Kidney epithelial cell (primary cell): ENCODE results near the gene DRD3. TPM values are rescaled to one million over a fixed set of nuclear protein-coding genes. Genes with fewer than 3 reads are reported as not detected.

Experiments
- DNase-seq: peaks from one replicate; pipeline ENCODE4 v3.0.0-alpha.2; 2010; ENCODE audit warnings: low read depth
- H3K27me3 ChIP-seq: 2 replicates; pipeline ENCODE4 v1.6.0; 2011; ENCODE audit warnings: low read length; ENCODE audit not compliant: control insufficient read depth, insufficient read depth
- H3K36me3 ChIP-seq: 2 replicates; pipeline ENCODE4 v1.5.1; 2011; ENCODE audit warnings: low read length; ENCODE audit not compliant: control insufficient read depth, insufficient read depth
- H3K4me3 ChIP-seq: 2 replicates; pipeline ENCODE4 v1.5.1; 2011; ENCODE audit warnings: low read depth, mild to moderate bottlenecking, control low read depth, low read length
- total RNA-seq: library from RNA; depleted of rRNA; stranded (reverse); fragments of >200 nt; gene quantifications from 2 replicates; pipeline ENCODE4 v1.2.3, GENCODE V29; 2015
- TF ChIP-seq, protein P1 (sequence below): IDR thresholded peaks from 2 replicates; pipeline ENCODE4 v1.5.1; 2011; ENCODE audit warnings: mild to moderate bottlenecking, moderate library complexity, low read length, control low read depth, inconsistent platforms; ENCODE audit not compliant: insufficient read depth, poor library complexity, severe bottlenecking

DRD3 gene
- total RNA-seq, 1 donor from 2014 or later = not detected

DNA sequence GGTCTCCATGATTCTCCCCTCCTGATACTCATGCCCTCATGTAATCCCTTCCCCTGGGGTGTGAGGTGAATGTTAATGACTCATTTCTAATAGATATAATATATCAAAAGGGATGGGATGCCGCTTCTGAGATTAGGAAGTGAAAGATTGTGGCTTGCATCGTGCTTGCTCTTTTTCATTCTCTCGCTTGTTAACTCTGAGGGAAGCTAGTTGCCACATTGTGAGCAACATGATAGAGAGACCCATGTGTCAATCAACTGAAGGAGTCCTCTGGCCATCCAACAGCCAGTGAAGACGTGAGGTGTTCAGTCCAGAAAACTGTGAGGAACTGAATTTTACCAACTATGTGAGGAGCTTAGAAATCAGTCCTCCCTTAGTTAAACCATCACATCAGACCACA, 28.9 kb upstream of the DRD3 start:
- TF ChIP-seq, protein P1, sequence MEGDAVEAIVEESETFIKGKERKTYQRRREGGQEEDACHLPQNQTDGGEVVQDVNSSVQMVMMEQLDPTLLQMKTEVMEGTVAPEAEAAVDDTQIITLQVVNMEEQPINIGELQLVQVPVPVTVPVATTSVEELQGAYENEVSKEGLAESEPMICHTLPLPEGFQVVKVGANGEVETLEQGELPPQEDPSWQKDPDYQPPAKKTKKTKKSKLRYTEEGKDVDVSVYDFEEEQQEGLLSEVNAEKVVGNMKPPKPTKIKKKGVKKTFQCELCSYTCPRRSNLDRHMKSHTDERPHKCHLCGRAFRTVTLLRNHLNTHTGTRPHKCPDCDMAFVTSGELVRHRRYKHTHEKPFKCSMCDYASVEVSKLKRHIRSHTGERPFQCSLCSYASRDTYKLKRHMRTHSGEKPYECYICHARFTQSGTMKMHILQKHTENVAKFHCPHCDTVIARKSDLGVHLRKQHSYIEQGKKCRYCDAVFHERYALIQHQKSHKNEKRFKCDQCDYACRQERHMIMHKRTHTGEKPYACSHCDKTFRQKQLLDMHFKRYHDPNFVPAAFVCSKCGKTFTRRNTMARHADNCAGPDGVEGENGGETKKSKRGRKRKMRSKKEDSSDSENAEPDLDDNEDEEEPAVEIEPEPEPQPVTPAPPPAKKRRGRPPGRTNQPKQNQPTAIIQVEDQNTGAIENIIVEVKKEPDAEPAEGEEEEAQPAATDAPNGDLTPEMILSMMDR = no peak
- no peak overlapping the region for H3K4me3 ChIP-seq
- no peaks in the 10 kb centered on the region for H3K36me3 ChIP-seq
- DNase-seq = no peak
- no peaks in the 10 kb centered on the region for H3K27me3 ChIP-seq

DNA sequence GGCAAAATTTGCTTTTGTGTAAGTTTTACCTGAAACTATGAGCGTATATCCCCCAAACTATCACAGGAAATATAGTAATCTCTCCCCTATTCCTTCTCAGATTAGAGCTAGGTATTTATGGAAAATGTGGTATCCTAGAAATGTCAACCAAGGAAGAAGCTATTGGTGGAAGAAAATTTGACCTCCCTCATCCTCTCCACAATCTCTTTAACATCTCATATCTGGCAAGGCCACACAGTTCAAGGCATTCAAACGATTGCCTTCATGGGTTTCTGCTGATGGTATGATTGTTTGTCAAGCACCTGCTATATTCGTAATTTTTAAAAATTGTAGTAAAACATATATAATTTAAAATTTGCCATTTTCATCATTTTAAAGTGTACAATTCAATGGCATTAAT, 27.5 kb upstream of the DRD3 start:
- H3K36me3 ChIP-seq = no peaks in the 10 kb centered on the region
- DNase-seq = no peak
- TF ChIP-seq, protein P1 = no peak
- H3K4me3 ChIP-seq = no peak overlapping the region
- no peaks in the 10 kb centered on the region for H3K27me3 ChIP-seq

DNA sequence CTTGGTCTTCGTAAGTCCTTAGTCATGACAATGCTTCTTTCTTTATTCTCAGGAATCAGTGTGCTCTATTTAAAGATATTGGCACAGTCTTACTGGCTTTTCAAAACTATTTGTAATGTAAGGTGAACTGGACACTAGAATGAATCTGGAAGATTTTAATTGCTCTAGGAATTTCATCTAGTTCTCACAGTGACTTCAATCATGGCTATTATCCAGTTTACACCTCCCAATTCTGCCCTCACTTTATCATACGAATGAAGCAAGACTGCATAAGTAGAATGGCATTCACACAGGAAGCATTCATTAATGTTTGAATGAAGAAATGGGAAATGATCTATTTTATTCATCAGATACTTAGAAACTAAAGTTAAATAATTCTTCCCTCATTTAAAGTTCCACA, 26.7 kb upstream of the DRD3 start:
- Histone ChIP-seq H3K27me3 (no peaks in the 10 kb centered on the region), H3K4me3 (no peak overlapping the region), H3K36me3 (no peaks in the 10 kb centered on the region)
- DNase-seq = no peak
- TF ChIP-seq, protein P1 = no peak

DNA sequence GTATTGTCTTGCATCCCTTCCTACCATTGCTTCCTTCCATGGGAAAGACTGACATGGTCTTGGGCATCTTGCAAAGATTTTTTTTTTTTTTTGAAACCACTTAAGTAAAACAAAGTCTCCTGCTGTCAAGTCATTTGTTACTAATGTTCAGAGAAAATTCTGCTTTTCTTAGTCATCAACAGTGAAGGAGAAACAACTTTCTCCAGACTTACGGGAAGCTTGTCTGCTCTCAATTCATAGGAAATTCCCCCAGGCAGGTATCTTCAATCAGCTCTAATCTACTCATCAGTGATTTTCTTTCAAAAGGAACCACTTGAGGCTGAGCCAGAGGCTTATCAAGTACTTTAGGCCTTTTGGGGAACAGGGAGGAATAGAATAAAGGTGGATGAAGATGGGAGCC, 15.9 kb upstream of the DRD3 start:
- Histone ChIP-seq H3K4me3 (no peak overlapping the region), H3K27me3 (no peaks in the 10 kb centered on the region), H3K36me3 (no peaks in the 10 kb centered on the region)
- DNase-seq = no peak
- TF ChIP-seq, protein P1 = no peak

DNA sequence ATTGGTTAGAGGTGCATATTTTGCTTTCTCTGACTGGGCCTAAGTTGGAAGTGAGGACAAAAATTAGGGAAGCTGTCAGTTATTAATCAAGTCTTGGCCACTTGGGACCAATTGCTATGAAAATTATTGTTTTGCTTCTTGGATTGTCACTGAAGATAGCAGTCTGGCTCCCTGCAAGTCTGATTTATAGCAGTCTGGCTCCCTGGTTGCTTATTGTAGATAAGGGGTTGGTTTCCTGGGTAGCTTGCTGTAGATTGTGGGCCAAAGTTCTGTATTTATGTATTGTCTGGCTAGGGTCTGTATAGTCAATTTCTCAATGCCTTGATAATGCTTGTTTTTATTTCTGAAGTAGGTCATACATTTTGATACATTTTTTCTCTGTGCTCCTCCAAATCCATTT, 13.3 kb upstream of the DRD3 start:
- TF ChIP-seq, protein P1 = no peak
- no peaks in the 10 kb centered on the region for H3K36me3 ChIP-seq
- no peak for DNase-seq
- no peaks in the 10 kb centered on the region for H3K27me3 ChIP-seq
- no peak overlapping the region for H3K4me3 ChIP-seq

DNA sequence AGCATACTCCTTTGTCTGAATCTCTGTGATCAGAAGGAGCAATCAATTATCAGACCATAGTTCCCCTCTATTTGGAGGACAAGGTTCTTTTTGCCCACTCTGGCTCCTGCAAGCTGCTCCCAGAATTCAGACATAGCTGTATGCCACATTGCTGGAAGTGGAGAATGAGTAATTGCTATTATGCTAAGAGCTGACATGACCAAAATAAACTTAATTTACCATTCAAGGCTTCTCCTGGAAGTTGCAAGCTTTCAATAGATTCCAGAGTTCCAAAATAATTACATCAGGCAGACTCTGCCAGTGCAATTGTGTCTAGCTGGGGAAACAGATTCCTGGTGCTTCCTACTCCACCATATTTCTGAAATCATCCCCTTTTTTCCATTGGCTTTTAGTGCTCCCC, 7.6 kb upstream of the DRD3 start:
- no peak for DNase-seq
- no peak overlapping the region for H3K4me3 ChIP-seq
- H3K27me3 ChIP-seq = no peaks in the 10 kb centered on the region
- no peaks in the 10 kb centered on the region for H3K36me3 ChIP-seq
- TF ChIP-seq, protein P1 = no peak
